H9 (cell line): Measurements from ENCODE around the gene LGMN. TPM values are rescaled to one million over a fixed set of nuclear protein-coding genes. Genes with fewer than 3 reads are reported as not detected.

Experiments used
- DNase-seq: peaks from one replicate; pipeline ENCODE4 v3.0.0-alpha.2; 2017
- H2AFZ ChIP-seq: one replicate; pipeline ENCODE4 v1.6.1; 2013; ENCODE audit warnings: mild to moderate bottlenecking, low read length, control low read depth, moderate library complexity
- H2AK5ac ChIP-seq: 2 replicates; pipeline ENCODE4 v1.6.1; 2013; ENCODE audit warnings: low read length, control low read depth, mixed read lengths; ENCODE audit not compliant: insufficient read length
- H2BK120ac ChIP-seq: one replicate; pipeline ENCODE4 v1.6.1; 2013; ENCODE audit warnings: low read depth, mild to moderate bottlenecking, low read length, control low read depth, inconsistent platforms; ENCODE audit not compliant: poor library complexity, severe bottlenecking
- H2BK12ac ChIP-seq: 2 replicates; pipeline ENCODE4 v1.6.1; 2013; ENCODE audit warnings: low read length, control low read depth, mixed read lengths, low read depth; ENCODE audit not compliant: insufficient read length
- H2BK15ac ChIP-seq: 2 replicates; pipeline ENCODE4 v1.6.1; 2013; ENCODE audit warnings: low read depth, low read length, control low read depth
- H2BK20ac ChIP-seq: one replicate; pipeline ENCODE4 v1.6.1; 2013; ENCODE audit warnings: low read depth, mild to moderate bottlenecking, low read length, control low read depth, inconsistent platforms; ENCODE audit not compliant: poor library complexity, severe bottlenecking
- H2BK5ac ChIP-seq: 2 replicates; pipeline ENCODE4 v1.6.1; 2013; ENCODE audit warnings: low read length, control low read depth, mixed read lengths; ENCODE audit not compliant: insufficient read length
- H3K14ac ChIP-seq: 2 replicates; pipeline ENCODE4 v1.6.1; 2013; ENCODE audit warnings: low read length, control low read depth; ENCODE audit not compliant: insufficient read depth
- H3K18ac ChIP-seq: 2 replicates; pipeline ENCODE4 v1.6.1; 2013; ENCODE audit warnings: low read depth, mild to moderate bottlenecking, mixed read lengths, low read length, control low read depth; ENCODE audit not compliant: insufficient read length
- H3K23ac ChIP-seq: 2 replicates; pipeline ENCODE4 v1.6.1; 2013; ENCODE audit warnings: low read length, control low read depth, mixed read lengths, low read depth; ENCODE audit not compliant: insufficient read length
- H3K23me2 ChIP-seq: 2 replicates; pipeline ENCODE4 v1.6.1; 2013; ENCODE audit warnings: low read depth, mild to moderate bottlenecking, mixed read lengths, low read length, control low read depth; ENCODE audit not compliant: insufficient read length, poor library complexity, severe bottlenecking
- H3K27ac ChIP-seq: 2 replicates; pipeline ENCODE4 v1.5.1; 2013; ENCODE audit warnings: low read length, control low read depth, mixed read lengths, low read depth; ENCODE audit not compliant: insufficient read length
- H3K27me3 ChIP-seq: 2 replicates; pipeline ENCODE4 v1.6.1; 2013; ENCODE audit warnings: low read length, control low read depth, inconsistent platforms; ENCODE audit not compliant: insufficient read depth
- H3K4ac ChIP-seq: 2 replicates; pipeline ENCODE4 v1.6.1; 2013; ENCODE audit warnings: low read depth, mild to moderate bottlenecking, control low read depth, inconsistent platforms, low read length, moderate library complexity
- H3K4me1 ChIP-seq: 2 replicates; pipeline ENCODE4 v1.6.1; 2013; ENCODE audit warnings: low read length, control low read depth, inconsistent platforms; ENCODE audit not compliant: insufficient read depth
- H3K4me2 ChIP-seq: 2 replicates; pipeline ENCODE4 v1.6.1; 2013; ENCODE audit warnings: low read length, control low read depth, mixed read lengths; ENCODE audit not compliant: insufficient read length, insufficient read depth
- H3K56ac ChIP-seq: 2 replicates; pipeline ENCODE4 v1.6.1; 2013; ENCODE audit warnings: low read depth, mild to moderate bottlenecking, mixed read lengths, low read length, control low read depth; ENCODE audit not compliant: insufficient read length
- H3K79me1 ChIP-seq: 2 replicates; pipeline ENCODE4 v1.6.1; 2013; ENCODE audit warnings: low read depth, mild to moderate bottlenecking, moderate library complexity, low read length, control low read depth, inconsistent platforms; ENCODE audit not compliant: insufficient read depth, poor library complexity, severe bottlenecking
- H3K79me2 ChIP-seq: 2 replicates; pipeline ENCODE4 v1.6.1; 2013; ENCODE audit warnings: low read length, control low read depth, inconsistent platforms; ENCODE audit not compliant: insufficient read depth
- H3K9ac ChIP-seq: 2 replicates; pipeline ENCODE4 v1.6.1; 2013; ENCODE audit warnings: low read length, control low read depth, mixed read lengths; ENCODE audit not compliant: insufficient read length; ENCODE audit errors: extremely low read depth
- H3K9me3 ChIP-seq: one replicate; pipeline ENCODE4 v1.6.1; 2013; ENCODE audit warnings: low read depth, low read length, inconsistent platforms; ENCODE audit not compliant: control insufficient read depth
- H3T11ph ChIP-seq: one replicate; pipeline ENCODE4 v1.6.1; 2013; ENCODE audit warnings: mild to moderate bottlenecking, low read length, control low read depth, inconsistent platforms
- H4K20me1 ChIP-seq: one replicate; pipeline ENCODE4 v1.6.1; 2013; ENCODE audit not compliant: control insufficient read depth, insufficient read length, insufficient read depth
- H4K5ac ChIP-seq: 2 replicates; pipeline ENCODE4 v1.6.1; 2013; ENCODE audit warnings: low read depth, mild to moderate bottlenecking, mixed read lengths, low read length, control low read depth; ENCODE audit not compliant: insufficient read length
- H4K8ac ChIP-seq: replicated peaks from 2 replicates; pipeline ENCODE4 v1.6.1; 2013; ENCODE audit warnings: low read length, control low read depth, mixed read lengths, low read depth; ENCODE audit not compliant: insufficient read length
- H4K91ac ChIP-seq: 2 replicates; pipeline ENCODE4 v1.6.1; 2013; ENCODE audit warnings: low read depth, mild to moderate bottlenecking, moderate library complexity, mixed read lengths, low read length, control low read depth; ENCODE audit not compliant: insufficient read length
- H3K27ac Mint-ChIP-seq, 3 experiments: 2 replicates in 2 of 3; 3 replicates in 1 of 3; pipeline ENCODE4 v1.8.0; 2020 to 2021; ENCODE audit warnings: mixed read lengths in 3 of 3, mild to moderate bottlenecking in 1 of 3, moderate library complexity in 1 of 3
- H3K27me3 Mint-ChIP-seq: 2 replicates; pipeline ENCODE4 v1.8.0; 2021; ENCODE audit warnings: low read depth, mild to moderate bottlenecking, moderate library complexity, mixed read lengths
- H3K36me3 Mint-ChIP-seq, 3 experiments: 2 replicates in 2 of 3; 3 replicates in 1 of 3; pipeline ENCODE4 v1.8.0; 2020 to 2021; ENCODE audit warnings: low read depth in 3 of 3, mixed read lengths in 3 of 3; ENCODE audit not compliant: insufficient read depth in 1 of 3
- H3K4me1 Mint-ChIP-seq, 2 experiments: 2 replicates each; pipeline ENCODE4 v1.8.0; 2020; ENCODE audit warnings: mixed read lengths in 2 of 2
- H3K4me3 Mint-ChIP-seq, 2 experiments: 2 replicates in 1 of 2; 3 replicates in 1 of 2; pipeline ENCODE4 v1.8.0; 2020 to 2021; ENCODE audit warnings: mild to moderate bottlenecking in 2 of 2, mixed read lengths in 2 of 2, moderate library complexity in 1 of 2
- H3K9me3 Mint-ChIP-seq, 2 experiments: 2 replicates in 1 of 2; 3 replicates in 1 of 2; pipeline ENCODE4 v1.8.0; 2020; ENCODE audit warnings: mild to moderate bottlenecking in 2 of 2, mixed read lengths in 2 of 2, moderate library complexity in 1 of 2
- CTCF ChIP-seq: fragments of 200-600 bp; sonication (generic); conservative IDR thresholded peaks from 3 replicates; pipeline ENCODE4 v1.8.0; 2021; ENCODE audit warnings: antibody characterized with exemption, mild to moderate bottlenecking
- WGBS: extraction: QIAGEN DNeasy Blood & Tissue Kit; methylation state at CpG from one replicate; pipeline ENCODE4 v1.1.7; 2013; ENCODE audit warnings: missing lambda C conversion rate, low lambda C conversion rate, mixed read lengths; ENCODE audit not compliant: insufficient read length; ENCODE audit errors: extremely low coverage; 5-methylcytosine and 5-hydroxymethylcytosine counted together
- total RNA-seq: library from RNA; stranded (reverse); gene quantifications from 2 replicates; pipeline ENCODE4 v1.2.1, GENCODE V29; 2021

Gene LGMN
- total RNA-seq, 1 experiment from 2014 or later: 55.3 TPM

GRCh38 chr14:92685784-92686355 is 62.6 kb downstream of the LGMN start:
- Mint-ChIP-seq H3K27me3 (peaks cover 32% of the 10 kb centered on the region), H3K9me3 (no peaks in the 10 kb centered on the region), H3K27ac (no peak overlapping the region), H3K4me1 (peaks cover 2 to 3% of the 10 kb centered on the region in 2 experiments; a peak in 2 of 4 replicates), H3K4me3 (no peak overlapping the region), H3K36me3 (no peaks in the 10 kb centered on the region)
- Histone ChIP-seq H2AK5ac (no peak overlapping the region), H3K14ac (no peak overlapping the region), H3K18ac (no peak overlapping the region), H3K9ac (no peak overlapping the region), H2BK20ac (no peak overlapping the region), H3K56ac (no peak overlapping the region), H2BK12ac (no peak overlapping the region), H3K27me3 (peaks cover 11% of the 10 kb centered on the region; the same call in 1 of the 2 replicates), H4K5ac (no peak overlapping the region), H2BK120ac (no peak overlapping the region), H3K4me1 (no peaks in the 10 kb centered on the region), H2BK15ac (no peak overlapping the region), H3K9me3 (no peaks in the 10 kb centered on the region), H4K8ac (no peak overlapping the region), H3K79me2 (no peaks in the 10 kb centered on the region), H3K4me2 (no peak overlapping the region), H4K20me1 (no peaks in the 10 kb centered on the region), H3K23me2 (peaks cover 9% of the 10 kb centered on the region), H4K91ac (no peak overlapping the region), H2BK5ac (no peak overlapping the region), H2AFZ (no peak overlapping the region), H3K79me1 (no peaks in the 10 kb centered on the region), H3K27ac (no peak overlapping the region), H3K4ac (no peak overlapping the region), H3T11ph (no peak overlapping the region), H3K23ac (no peak overlapping the region)
- DNase-seq: no peak
- WGBS: no CpG with 5 or more reads among the region's 4 CpGs
- TF ChIP-seq CTCF: no peak
